Choroid plexus epithelial cell (primary cell): Measurements from ENCODE around the gene C16orf95.

Source experiments
- DNase-seq: peaks from one replicate; pipeline ENCODE4 v3.0.0-alpha.2; 2010; ENCODE audit warnings: low read depth
- H3K4me3 ChIP-seq: 2 replicates; pipeline ENCODE4 v1.5.1; 2011; ENCODE audit warnings: low read depth, mild to moderate bottlenecking, control low read depth, low read length, moderate library complexity
- CTCF ChIP-seq: conservative IDR thresholded peaks from 2 replicates; pipeline ENCODE4 v1.5.1; 2011; ENCODE audit warnings: low read depth, mild to moderate bottlenecking, control low read depth, inconsistent platforms, low read length, moderate library complexity

The C16orf95 gene

GRCh38 chr16:87352818-87353217, 35.6 kb upstream of the C16orf95 start:
- no peak for TF ChIP-seq CTCF
- H3K4me3 ChIP-seq: no peak overlapping the region
- no peak for DNase-seq

- no peak for DNase-seq
- H3K4me3 ChIP-seq: no peak overlapping the region
- TF ChIP-seq CTCF: no peak
Measured at GRCh38 chr16:87351320-87351698, 34.1 kb upstream of the C16orf95 start.

GRCh38 chr16:87350681-87351319, 33.6 kb upstream of the C16orf95 start:
- H3K4me3 ChIP-seq: no peak overlapping the region
- DNase-seq: no peak
- TF ChIP-seq CTCF: no peak

- TF ChIP-seq CTCF: no peak
- DNase-seq: no peak
- no peak overlapping the region for H3K4me3 ChIP-seq
Measured at GRCh38 chr16:87350031-87350430, 32.8 kb upstream of the C16orf95 start.

- no peak for DNase-seq
- no peak overlapping the region for H3K4me3 ChIP-seq
- TF ChIP-seq CTCF: no peak
Measured at GRCh38 chr16:87348616-87349157, 31.5 kb upstream of the C16orf95 start.

GRCh38 chr16:87347932-87348615, 30.9 kb upstream of the C16orf95 start:
- peak; percentile 7 for TF ChIP-seq CTCF
- no peak for DNase-seq
- no peak overlapping the region for H3K4me3 ChIP-seq
